Body of pancreas (tissue), 4 donors: ENCODE measurements around the gene RNF213.

Experiments
- POLR2A ChIP-seq, 3 donors: fragments of 450-650 bp; IDR thresholded peaks; one replicate each; pipeline ENCODE4 v1.6.1; 2016; ENCODE audit warnings: antibody characterized with exemption in 3 of 3, mild to moderate bottlenecking in 2 of 3
- TF ChIP-seq, protein P1 (sequence below), 7 experiments: fragments of 450-650 bp in 4 of 7; fragments of 200-600 bp in 3 of 7; sonication (generic) in 3 of 7; IDR thresholded peaks; one replicate each; pipeline ENCODE4 v1.5.1; 2016 to 2019; ENCODE audit warnings: antibody characterized with exemption in 7 of 7

DNA sequence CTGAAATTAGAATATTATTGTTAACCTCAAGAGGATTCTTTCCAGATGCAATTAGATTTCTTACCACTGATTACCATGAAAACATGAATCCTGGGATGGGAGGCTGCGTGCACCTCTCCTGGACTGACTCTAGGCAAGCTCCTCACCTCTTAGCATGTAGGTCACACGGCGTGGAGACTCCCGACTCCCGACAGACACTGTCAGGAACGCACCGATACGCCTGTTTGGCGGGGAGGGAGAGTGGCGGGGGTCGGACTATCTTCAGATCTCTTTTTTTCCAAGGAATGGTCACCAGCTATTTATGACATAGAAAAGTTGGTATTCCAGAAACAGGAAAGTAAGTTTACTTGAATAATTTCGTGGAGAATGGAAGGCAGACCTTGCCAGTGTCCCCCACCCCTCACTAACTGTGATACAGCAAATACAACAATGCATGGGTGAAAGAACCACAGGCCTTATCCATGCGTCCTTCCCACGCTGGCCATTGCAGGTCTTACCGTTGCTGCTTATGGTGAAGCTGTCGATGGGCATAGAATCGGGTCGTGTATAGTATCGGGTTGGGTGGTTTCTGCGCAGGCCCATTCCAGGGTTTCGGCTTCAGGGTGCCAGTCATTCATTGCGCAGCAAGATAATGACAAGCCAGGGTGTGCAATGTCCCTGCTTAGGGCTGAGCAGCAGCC, 91.7 kb downstream of the RNF213 start:
- no peak for TF ChIP-seq POLR2A (IDR thresholded peaks at IDR 0.05)
- TF ChIP-seq, protein P1, sequence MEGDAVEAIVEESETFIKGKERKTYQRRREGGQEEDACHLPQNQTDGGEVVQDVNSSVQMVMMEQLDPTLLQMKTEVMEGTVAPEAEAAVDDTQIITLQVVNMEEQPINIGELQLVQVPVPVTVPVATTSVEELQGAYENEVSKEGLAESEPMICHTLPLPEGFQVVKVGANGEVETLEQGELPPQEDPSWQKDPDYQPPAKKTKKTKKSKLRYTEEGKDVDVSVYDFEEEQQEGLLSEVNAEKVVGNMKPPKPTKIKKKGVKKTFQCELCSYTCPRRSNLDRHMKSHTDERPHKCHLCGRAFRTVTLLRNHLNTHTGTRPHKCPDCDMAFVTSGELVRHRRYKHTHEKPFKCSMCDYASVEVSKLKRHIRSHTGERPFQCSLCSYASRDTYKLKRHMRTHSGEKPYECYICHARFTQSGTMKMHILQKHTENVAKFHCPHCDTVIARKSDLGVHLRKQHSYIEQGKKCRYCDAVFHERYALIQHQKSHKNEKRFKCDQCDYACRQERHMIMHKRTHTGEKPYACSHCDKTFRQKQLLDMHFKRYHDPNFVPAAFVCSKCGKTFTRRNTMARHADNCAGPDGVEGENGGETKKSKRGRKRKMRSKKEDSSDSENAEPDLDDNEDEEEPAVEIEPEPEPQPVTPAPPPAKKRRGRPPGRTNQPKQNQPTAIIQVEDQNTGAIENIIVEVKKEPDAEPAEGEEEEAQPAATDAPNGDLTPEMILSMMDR (IDR thresholded peaks at IDR 0.05): no peak
